BLaER1 treated with 17β-estradiol and CSF1 and Interleukin-3, amounts not matched to agents 10 nM and 100 nM (cell line): ENCODE data around the gene KIF16B.

Experiments used
- H3K27ac ChIP-seq, 11 experiments: shearing (Covaris generic); formaldehyde crosslinking; 2 replicates each; pipeline ENCODE4 v1.8.1; 2022
- H3K27me3 ChIP-seq, 11 experiments: shearing (Covaris generic); formaldehyde crosslinking; 2 replicates each; pipeline ENCODE4 v1.8.1; 2022
- H3K36me3 ChIP-seq, 11 experiments: shearing (Covaris generic); formaldehyde crosslinking; 2 replicates each; pipeline ENCODE4 v1.8.1; 2022
- H3K4me1 ChIP-seq, 10 experiments: shearing (Covaris generic); formaldehyde crosslinking; 2 replicates each; pipeline ENCODE4 v1.8.1; 2022
- H3K4me2 ChIP-seq, 11 experiments: shearing (Covaris generic); formaldehyde crosslinking; 2 replicates each; pipeline ENCODE4 v1.8.1; 2022
- H3K4me3 ChIP-seq, 10 experiments: shearing (Covaris generic); formaldehyde crosslinking; 2 replicates each; pipeline ENCODE4 v1.8.1; 2022
- H3K9ac ChIP-seq, 11 experiments: shearing (Covaris generic); formaldehyde crosslinking; 2 replicates each; pipeline ENCODE4 v1.8.1; 2022
- H3K9me3 ChIP-seq, 11 experiments: shearing (Covaris generic); formaldehyde crosslinking; replicated peaks in 1 of 11; 2 replicates each; pipeline ENCODE4 v1.8.1; 2022
- H4K20me1 ChIP-seq, 11 experiments: shearing (Covaris generic); formaldehyde crosslinking; 2 replicates each; pipeline ENCODE4 v1.8.1; 2022
- Cebpa-rat ChIP-seq, 11 experiments: shearing (Covaris generic); IDR thresholded peaks; 2 replicates each; pipeline ENCODE4 v1.8.1; 2022

The KIF16B gene

DNA sequence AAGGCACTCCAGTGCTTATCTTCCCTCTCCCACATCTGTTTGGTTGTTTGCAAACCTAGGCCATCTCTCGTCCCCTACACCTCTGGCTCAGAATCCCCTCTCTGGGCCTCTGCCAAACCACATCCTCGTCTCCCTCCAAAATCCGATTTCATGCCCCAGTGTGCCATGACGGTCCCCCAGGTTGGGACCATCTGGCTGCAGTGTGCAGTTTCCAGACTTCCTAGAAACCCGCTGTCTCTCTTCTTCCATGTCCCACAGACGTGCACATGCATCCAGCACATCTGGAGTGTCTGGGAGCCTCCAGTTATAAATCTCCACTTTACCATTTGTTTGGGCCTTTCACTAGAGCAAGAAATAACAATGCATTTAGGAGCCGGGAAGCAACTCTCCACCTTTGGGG lies 316.2 kb downstream of the KIF16B start:
- TF ChIP-seq Cebpa-rat (IDR thresholded peaks at IDR 0.05), result no peak
- H3K4me3 ChIP-seq, result no peak overlapping the region
- no peaks in the 10 kb centered on the region for H3K27me3 ChIP-seq
- no peak overlapping the region for H3K4me2 ChIP-seq
- H3K9ac ChIP-seq, result no peak overlapping the region
- H3K9me3 ChIP-seq, result peaks cover 0 to 10% (median 4%) of the 10 kb centered on the region in 11 experiments; a peak in 7 of 22 replicates
- H3K36me3 ChIP-seq, result no peaks in the 10 kb centered on the region
- no peak overlapping the region for H3K27ac ChIP-seq
- no peaks in the 10 kb centered on the region for H3K4me1 ChIP-seq
- no peaks in the 10 kb centered on the region for H4K20me1 ChIP-seq

DNA sequence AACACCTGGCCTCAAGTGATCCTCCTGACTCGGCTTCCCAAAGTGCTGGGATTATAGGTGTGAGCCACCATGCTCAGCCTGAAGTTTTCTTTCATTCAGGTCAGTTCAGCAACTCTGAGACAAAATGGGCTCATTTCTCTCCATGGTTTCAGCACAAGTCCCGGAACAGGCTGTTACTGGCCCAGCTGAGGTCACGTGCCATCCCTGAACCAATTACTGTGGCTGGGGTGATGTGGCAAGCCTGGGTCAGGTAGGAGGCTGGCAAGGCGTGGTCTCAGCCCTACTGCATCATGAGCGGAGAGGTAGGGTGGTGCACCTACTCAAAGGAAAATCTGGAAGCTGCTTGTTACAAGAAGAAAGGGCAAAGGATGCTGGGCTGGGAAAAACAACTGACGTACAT lies 326.4 kb downstream of the KIF16B start:
- H3K9ac ChIP-seq, result no peak overlapping the region
- no peaks in the 10 kb centered on the region for H3K36me3 ChIP-seq
- H3K4me2 ChIP-seq, result no peak overlapping the region
- no peak overlapping the region for H3K4me3 ChIP-seq
- no peaks in the 10 kb centered on the region for H3K27me3 ChIP-seq
- no peak overlapping the region for H3K27ac ChIP-seq
- H4K20me1 ChIP-seq, result no peaks in the 10 kb centered on the region
- peaks cover 0 to 13% (median 4%) of the 10 kb centered on the region in 10 experiments; a peak in 11 of 20 replicates for H3K4me1 ChIP-seq
- 0 out of 22 replicates have a peak, but pooled peaks cover 0 to 3% (median 0%) of the 10 kb centered on the region in 11 experiments for H3K9me3 ChIP-seq
- TF ChIP-seq Cebpa-rat (IDR thresholded peaks at IDR 0.05), result no peak

DNA sequence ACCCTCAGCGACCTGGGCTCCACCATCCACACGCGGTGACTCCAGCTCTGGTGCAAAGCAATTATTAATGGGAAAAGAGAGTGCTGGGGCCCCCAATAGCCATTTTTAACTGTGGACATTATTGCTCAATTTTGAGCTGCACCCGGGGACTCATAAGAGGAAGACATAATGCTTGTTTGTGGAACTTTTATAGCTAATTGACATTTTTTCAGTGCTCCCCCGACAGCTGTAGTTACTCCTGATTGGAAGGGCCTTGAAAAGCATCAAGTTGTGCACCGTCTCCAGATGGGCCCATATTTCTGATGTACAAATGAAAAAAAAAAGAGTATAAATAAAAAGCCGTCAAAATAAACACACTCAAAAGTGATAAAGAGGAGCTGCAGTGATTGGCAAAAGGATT lies 327.0 kb downstream of the KIF16B start:
- H3K4me2 ChIP-seq, result no peak overlapping the region
- peaks cover 0 to 19% (median 10%) of the 10 kb centered on the region in 10 experiments; a peak in 12 of 20 replicates for H3K4me1 ChIP-seq
- H3K9ac ChIP-seq, result no peak overlapping the region
- no peak overlapping the region for H3K27ac ChIP-seq
- H3K9me3 ChIP-seq, result peaks cover 0 to 3% (median 1%) of the 10 kb centered on the region in 11 experiments; a peak in 7 of 22 replicates
- no peak overlapping the region for H3K4me3 ChIP-seq
- no peaks in the 10 kb centered on the region for H3K27me3 ChIP-seq
- no peaks in the 10 kb centered on the region for H3K36me3 ChIP-seq
- no peaks in the 10 kb centered on the region for H4K20me1 ChIP-seq
- TF ChIP-seq Cebpa-rat (IDR thresholded peaks at IDR 0.05), result no peak

DNA sequence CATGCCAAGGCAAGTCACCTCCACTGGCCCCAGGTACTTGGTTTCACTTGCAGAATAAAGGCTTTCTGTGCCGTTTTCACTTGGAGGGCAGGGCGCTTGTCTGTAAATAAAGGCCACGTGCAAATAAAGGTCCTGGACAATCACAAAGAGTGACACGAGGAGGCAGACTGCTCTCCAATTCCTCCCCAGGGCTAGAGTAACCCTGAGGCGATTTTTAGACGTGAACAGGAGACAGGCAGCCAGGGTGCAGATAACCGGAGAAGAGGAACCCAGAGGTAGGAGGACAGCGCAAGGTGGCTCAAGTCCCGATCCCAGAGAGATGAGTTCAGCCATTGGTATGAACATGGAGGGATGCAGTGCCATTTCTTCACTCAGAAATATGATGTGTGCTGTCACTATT lies 327.4 kb downstream of the KIF16B start:
- no peaks in the 10 kb centered on the region for H3K27me3 ChIP-seq
- peaks cover 3 to 7% (median 5%) of the 10 kb centered on the region in 11 experiments; a peak in 21 of 22 replicates for H3K9me3 ChIP-seq
- no peak for TF ChIP-seq Cebpa-rat (IDR thresholded peaks at IDR 0.05)
- no peak overlapping the region for H3K9ac ChIP-seq
- 0 out of 22 replicates have a peak, but pooled peaks cover 0 to under 1% (median 0%) of the 10 kb centered on the region in 11 experiments for H3K36me3 ChIP-seq
- peaks cover 0 to 21% (median 11%) of the 10 kb centered on the region in 10 experiments; a peak in 12 of 20 replicates for H3K4me1 ChIP-seq
- no peak overlapping the region for H3K4me3 ChIP-seq
- H3K27ac ChIP-seq, result no peak overlapping the region
- H4K20me1 ChIP-seq, result no peaks in the 10 kb centered on the region
- no peak overlapping the region for H3K4me2 ChIP-seq

DNA sequence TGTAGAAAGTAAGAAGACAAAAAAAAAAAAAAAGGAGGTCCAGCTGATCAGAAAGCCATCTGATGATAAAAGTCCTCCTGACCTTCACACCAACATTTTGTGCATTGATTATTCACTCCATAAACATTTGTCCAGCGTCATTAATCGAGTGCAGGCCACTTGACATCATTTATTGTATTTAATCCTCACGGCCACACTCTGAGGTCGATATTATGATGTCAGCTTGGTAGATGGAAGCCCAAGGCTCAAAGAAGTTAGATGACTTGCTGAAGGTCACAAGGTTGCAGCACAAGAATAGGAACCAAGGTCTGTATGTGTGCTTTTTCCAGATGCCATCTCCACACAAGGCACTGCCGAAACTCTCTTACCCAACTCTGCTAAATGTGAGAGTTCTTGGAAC lies 328.4 kb downstream of the KIF16B start:
- H3K27me3 ChIP-seq, result no peaks in the 10 kb centered on the region
- TF ChIP-seq Cebpa-rat (IDR thresholded peaks at IDR 0.05), result no peak
- H3K27ac ChIP-seq, result no peak overlapping the region
- peaks cover 0 to 21% (median 11%) of the 10 kb centered on the region in 10 experiments; a peak in 12 of 20 replicates for H3K4me1 ChIP-seq
- H3K9me3 ChIP-seq, result peaks cover 13 to 17% (median 15%) of the 10 kb centered on the region in 11 experiments
- H3K4me2 ChIP-seq, result no peak overlapping the region
- H3K4me3 ChIP-seq, result no peak overlapping the region
- H3K9ac ChIP-seq, result no peak overlapping the region
- no peaks in the 10 kb centered on the region for H4K20me1 ChIP-seq
- H3K36me3 ChIP-seq, result peaks cover 0 to 7% (median 0%) of the 10 kb centered on the region in 11 experiments; a peak in 4 of 22 replicates

DNA sequence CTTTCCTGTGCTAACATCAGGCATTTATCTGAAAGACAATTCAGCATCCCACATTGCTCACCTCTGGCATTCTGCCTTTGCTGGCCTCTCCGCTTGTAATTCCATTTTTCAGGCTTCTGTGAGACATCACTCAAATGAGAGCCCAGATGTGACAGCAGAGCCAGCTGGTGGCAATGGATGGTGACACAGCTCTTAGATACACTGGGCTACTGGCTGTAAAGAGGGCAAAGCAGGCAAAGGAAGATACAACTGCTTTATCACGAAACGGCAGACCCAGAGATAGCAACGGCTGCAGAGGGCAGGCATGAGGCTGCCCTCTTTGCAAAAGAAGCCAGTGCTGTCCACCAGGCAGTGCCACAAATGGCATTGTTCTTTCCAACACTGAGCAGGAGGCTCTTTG lies 329.8 kb downstream of the KIF16B start:
- peaks cover 0 to 9% (median 0%) of the 10 kb centered on the region in 11 experiments; a peak in 5 of 22 replicates for H3K36me3 ChIP-seq
- no peak for TF ChIP-seq Cebpa-rat (IDR thresholded peaks at IDR 0.05)
- H3K9ac ChIP-seq, result no peak overlapping the region
- H3K27me3 ChIP-seq, result no peaks in the 10 kb centered on the region
- no peak overlapping the region for H3K4me3 ChIP-seq
- H3K4me2 ChIP-seq, result no peak overlapping the region; a peak in 1 of 22 replicates
- H3K27ac ChIP-seq, result no peak overlapping the region
- peaks cover 26 to 31% (median 28%) of the 10 kb centered on the region in 11 experiments for H3K9me3 ChIP-seq
- no peaks in the 10 kb centered on the region for H4K20me1 ChIP-seq
- peaks cover 0 to 21% (median 11%) of the 10 kb centered on the region in 10 experiments; a peak in 13 of 20 replicates for H3K4me1 ChIP-seq

DNA sequence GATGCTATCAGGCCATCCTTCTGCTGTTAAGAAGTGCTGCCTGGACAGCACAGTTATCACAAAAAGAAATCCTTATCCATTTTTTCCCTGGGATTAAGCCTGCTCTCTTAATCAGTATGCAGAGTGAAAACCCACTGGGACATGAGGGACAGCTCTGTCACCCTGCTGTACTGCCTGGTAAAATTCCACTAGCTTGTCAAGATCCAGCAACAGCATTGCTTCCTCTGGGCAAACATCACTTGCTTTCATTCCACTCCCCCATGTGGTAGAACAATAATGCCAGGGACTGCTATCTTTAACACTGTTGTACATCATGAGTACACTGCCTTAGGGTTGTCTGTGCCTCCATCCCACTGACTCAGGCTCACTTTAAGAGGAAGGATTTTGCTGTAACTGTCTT lies 331.3 kb downstream of the KIF16B start:
- TF ChIP-seq Cebpa-rat (IDR thresholded peaks at IDR 0.05), result no peak
- H3K4me2 ChIP-seq, result peak overlapping the region in 6 of 11 experiments; percentile 2 to 43 (median 24); a peak in 6 of 22 replicates

DNA sequence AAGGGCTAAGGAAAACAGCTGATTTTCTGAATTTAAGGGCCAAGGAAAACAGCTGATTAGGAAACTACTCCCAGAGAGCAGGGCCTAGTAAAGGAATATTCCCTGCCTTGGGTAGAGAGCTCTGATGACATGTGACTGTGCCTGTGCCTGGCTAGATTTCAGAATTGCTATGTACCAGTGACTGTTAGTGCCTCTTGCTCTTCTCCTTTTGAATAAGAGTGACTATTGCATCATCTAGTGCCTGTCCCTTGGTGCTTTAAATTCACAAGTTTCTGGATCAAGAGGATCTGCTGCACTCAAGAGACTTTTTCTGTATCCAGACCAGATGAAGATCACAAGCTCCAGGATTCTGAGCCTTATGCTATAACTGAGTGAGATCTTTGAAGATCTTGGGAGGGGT lies 332.9 kb downstream of the KIF16B start:
- Histone ChIP-seq H3K4me3 (peak overlapping the region in 1 of 10 experiments; percentile 23; a peak in 3 of 20 replicates), H4K20me1 (no peaks in the 10 kb centered on the region), H3K4me2 (no peak overlapping the region), H3K9me3 (peaks cover 45 to 59% (median 54%) of the 10 kb centered on the region in 11 experiments), H3K9ac (no peak overlapping the region), H3K27ac (peak overlapping the region in 1 of 11 experiments; percentile 8; a peak in 1 of 22 replicates), H3K36me3 (peaks cover 0 to 9% (median 0%) of the 10 kb centered on the region in 11 experiments; a peak in 5 of 22 replicates), H3K27me3 (no peaks in the 10 kb centered on the region), H3K4me1 (peaks cover 0 to 21% (median 11%) of the 10 kb centered on the region in 10 experiments; a peak in 13 of 20 replicates)
- 0 out of 22 replicates have a peak, but pooled peaks of 1 of the 11 experiments have one; percentile 18 for TF ChIP-seq Cebpa-rat (IDR thresholded peaks at IDR 0.05)

More for the DNA sequence above, 331.3 kb downstream of the KIF16B start:
- Histone ChIP-seq H3K27me3 (no peaks in the 10 kb centered on the region), H3K4me3 (no peak overlapping the region), H4K20me1 (no peaks in the 10 kb centered on the region), H3K4me1 (peaks cover 0 to 21% (median 11%) of the 10 kb centered on the region in 10 experiments; a peak in 13 of 20 replicates), H3K9me3 (peaks cover 41 to 47% (median 44%) of the 10 kb centered on the region in 11 experiments), H3K9ac (no peak overlapping the region), H3K27ac (no peak overlapping the region), H3K36me3 (peaks cover 0 to 9% (median 0%) of the 10 kb centered on the region in 11 experiments; a peak in 5 of 22 replicates)

DNA sequence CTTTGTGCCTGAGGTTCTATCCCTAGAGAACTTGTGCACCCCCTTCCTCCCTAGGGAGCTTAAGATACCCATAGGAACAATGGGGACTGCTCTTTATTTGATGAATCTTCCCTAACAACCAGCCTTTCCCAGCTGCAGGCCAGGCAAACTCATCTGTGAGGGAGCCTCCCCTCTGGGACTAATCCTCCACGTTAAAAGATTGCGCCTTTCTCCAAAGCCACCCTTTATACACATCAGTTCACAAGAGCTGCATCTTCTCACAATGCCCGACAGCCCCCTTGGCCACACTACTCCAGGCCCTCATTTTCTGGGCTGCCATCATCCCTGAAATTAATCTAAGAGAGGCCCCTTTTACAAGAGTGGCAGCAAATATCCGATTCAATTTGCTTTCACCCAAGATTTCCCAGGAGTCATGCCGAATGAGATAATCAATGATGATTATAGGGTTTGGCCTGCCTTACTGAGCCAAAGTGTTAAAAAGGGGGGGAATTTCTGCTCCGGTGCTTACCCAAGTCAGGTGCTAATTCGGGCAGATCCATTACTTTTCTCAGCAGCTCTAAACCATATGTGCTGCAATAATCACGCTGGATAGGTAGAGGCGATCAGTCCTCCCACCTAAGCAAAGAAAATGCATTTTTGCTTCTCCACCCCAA lies 336.5 kb downstream of the KIF16B start:
- no peaks in the 10 kb centered on the region for H4K20me1 ChIP-seq
- H3K36me3 ChIP-seq, result peaks cover 0 to 9% (median 0%) of the 10 kb centered on the region in 11 experiments; a peak in 5 of 22 replicates
- H3K4me3 ChIP-seq, result no peak overlapping the region
- no peak overlapping the region for H3K4me2 ChIP-seq
- H3K27me3 ChIP-seq, result no peaks in the 10 kb centered on the region
- H3K9me3 ChIP-seq, result peaks cover 45 to 69% (median 58%) of the 10 kb centered on the region in 11 experiments
- no peak overlapping the region for H3K27ac ChIP-seq
- no peak for TF ChIP-seq Cebpa-rat (IDR thresholded peaks at IDR 0.05)
- no peak overlapping the region for H3K9ac ChIP-seq
- H3K4me1 ChIP-seq, result peaks cover 0 to 8% (median 6%) of the 10 kb centered on the region in 10 experiments; a peak in 13 of 20 replicates
